HCT116 (cell line): ENCODE data around the gene NFE2L3. TPM values are rescaled to one million over a fixed set of nuclear protein-coding genes. Genes with fewer than 3 reads are reported as not detected.
"Not testable (repeated sequence)": the region's sequence is repeated elsewhere in the genome, so short reads cannot be mapped to it uniquely, and the experiment has no call there.

Experiments used
- ATAC-seq: fragments of 200-7000 bp; cut with Tn5 transposase; 2 replicates; pipeline ENCODE4 v1.9.1; 2020; ENCODE audit warnings: mild to moderate bottlenecking, moderate library complexity
- BruUV-seq: library from RNA; stranded (reverse); fragments of 400-500 nt; replicated peaks from 2 replicates; lab custom pipeline; 2021; lab: Mats Ljungman, UMichigan
- CTCF ChIA-PET: fragments of 300-600 bp; sonication (Branson Sonifier 250); formaldehyde crosslinking; loops from one replicate; lab custom pipeline; 2021; ENCODE audit warnings: antibody characterized with exemption; lab: Charles Lee
- POLR2A ChIA-PET: fragments of 300-600, 350-600 bp; sonication (Branson Sonifier 250); formaldehyde crosslinking; loops from one replicate; lab custom pipeline; 2021; ENCODE audit warnings: antibody characterized with exemption; lab: Charles Lee
- RAD21 ChIA-PET, 2 experiments: fragments of 300-600 bp; sonication (Branson Sonifier 250); formaldehyde crosslinking; loops; one replicate each; lab custom pipeline; 2023; ENCODE audit warnings: low total read pairs in 2 of 2; ENCODE audit not compliant: uncharacterized antibody in 2 of 2, unreplicated experiment in 2 of 2, low non-redundant PET in 1 of 2; lab: Charles Lee
- DNase-seq: peaks from one replicate; pipeline ENCODE4 v3.0.0-alpha.2; 2010; ENCODE audit warnings: low read depth, low spot score
- H2AFZ ChIP-seq: fragments of 200-600 bp; shearing (Covaris generic), sonication (generic); 2 replicates; pipeline ENCODE4 v1.6.1; 2017; ENCODE audit warnings: low read depth, mixed run types, mixed read lengths, antibody characterized with exemption, low read length; ENCODE audit not compliant: poor library complexity, severe bottlenecking
- H3K27ac ChIP-seq: 2 replicates; pipeline ENCODE4 v1.5.1; 2012; ENCODE audit warnings: low read depth, low read length
- H3K27me3 ChIP-seq: fragments of 200-600 bp; sonication (generic); 2 replicates; pipeline ENCODE4 v1.6.1; 2016; ENCODE audit warnings: mixed run types, low read length, mixed read lengths; ENCODE audit not compliant: insufficient read depth
- H3K36me3 ChIP-seq, 2 experiments: fragments of 200-500 bp in 1 of 2; fragments of 200-600 bp in 1 of 2; sonication (Bioruptor generic) in 1 of 2; sonication (generic) in 1 of 2; 2 replicates each; pipeline versions ENCODE4 v1.5.1 to v1.6.1; 2014 to 2016; ENCODE audit warnings: low read length in 2 of 2, inconsistent platforms in 1 of 2, mixed read lengths in 1 of 2, mixed run types in 1 of 2; ENCODE audit not compliant: insufficient read depth in 2 of 2, control insufficient read depth in 1 of 2
- H3K4me1 ChIP-seq, 2 experiments: fragments of 200-600 bp in 1 of 2; sonication (generic) in 1 of 2; 2 replicates each; pipeline versions ENCODE4 v1.5.1 to v1.6.1; 2012 to 2017; ENCODE audit warnings: low read length in 2 of 2, inconsistent platforms in 1 of 2, mild to moderate bottlenecking in 1 of 2, mixed read lengths in 1 of 2, mixed run types in 1 of 2, moderate library complexity in 1 of 2; ENCODE audit not compliant: insufficient read depth in 2 of 2, control insufficient read depth in 1 of 2
- H3K4me2 ChIP-seq: fragments of 200-600 bp; sonication (generic); 2 replicates; pipeline ENCODE4 v1.6.1; 2017; ENCODE audit warnings: mixed run types, low read length, mixed read lengths
- H3K4me3 ChIP-seq, 2 experiments: fragments of 200-600 bp in 1 of 2; sonication (generic) in 1 of 2; replicated peaks in 1 of 2; 2 replicates each; pipeline ENCODE4 v1.5.1; 2011 to 2016; ENCODE audit warnings: low read length in 2 of 2, control low read depth in 1 of 2, low read depth in 1 of 2, mild to moderate bottlenecking in 1 of 2, mixed read lengths in 1 of 2, mixed run types in 1 of 2
- H3K79me2 ChIP-seq: fragments of 200-600 bp; sonication (generic); 2 replicates; pipeline ENCODE4 v1.6.1; 2017; ENCODE audit warnings: mild to moderate bottlenecking, mixed run types, low read length, moderate library complexity, mixed read lengths; ENCODE audit not compliant: insufficient read depth
- H3K9ac ChIP-seq: fragments of 200-600 bp; sonication (generic); 2 replicates; pipeline ENCODE4 v1.6.1; 2016; ENCODE audit warnings: low read length, mixed read lengths
- H3K9me2 ChIP-seq: fragments of 200-600 bp; sonication (generic), shearing (Covaris generic); 2 replicates; pipeline ENCODE4 v1.6.1; 2017; ENCODE audit warnings: mixed run types, mild to moderate bottlenecking, moderate library complexity; ENCODE audit not compliant: insufficient read depth
- H3K9me3 ChIP-seq, 2 experiments: fragments of 200-500 bp in 1 of 2; fragments of 200-600 bp in 1 of 2; sonication (Bioruptor generic) in 1 of 2; sonication (generic) in 1 of 2; 2 replicates each; pipeline ENCODE4 v1.6.1; 2014 to 2017; ENCODE audit warnings: low read length in 2 of 2, mixed read lengths in 2 of 2, inconsistent platforms in 1 of 2, low read depth in 1 of 2, mild to moderate bottlenecking in 1 of 2, mixed run types in 1 of 2, moderate library complexity in 1 of 2; ENCODE audit not compliant: control insufficient read depth in 1 of 2, insufficient read depth in 1 of 2
- H4K20me1 ChIP-seq: fragments of 200-600 bp; sonication (generic), shearing (Covaris generic); 2 replicates; pipeline ENCODE4 v1.6.1; 2017; ENCODE audit warnings: mixed run types, mild to moderate bottlenecking, moderate library complexity; ENCODE audit not compliant: insufficient read depth
- ATF3 ChIP-seq: IDR thresholded peaks from 2 replicates; pipeline ENCODE4 v1.6.1; 2012
- EGR1 ChIP-seq: IDR thresholded peaks from 2 replicates; pipeline ENCODE4 v1.6.1; 2012; ENCODE audit warnings: low read depth
- ELF1 ChIP-seq: IDR thresholded peaks from 2 replicates; pipeline ENCODE4 v1.6.1; 2012; ENCODE audit warnings: low read depth, borderline replicate concordance
- EZH2 ChIP-seq: fragments of 200-600 bp; sonication (generic); IDR thresholded peaks from 2 replicates; pipeline ENCODE4 v1.6.1; 2017; ENCODE audit warnings: antibody characterized with exemption, mixed run types
- JUND ChIP-seq: IDR thresholded peaks from 2 replicates; pipeline ENCODE4 v1.6.1; 2012
- POLR2AphosphoS5 ChIP-seq: IDR thresholded peaks from 2 replicates; pipeline ENCODE4 v1.6.1; 2011; ENCODE audit warnings: mild to moderate bottlenecking, low read depth, low read length, moderate library complexity
- REST ChIP-seq: IDR thresholded peaks from 2 replicates; pipeline ENCODE4 v1.6.1; 2012; ENCODE audit warnings: low read depth
- SP1 ChIP-seq: IDR thresholded peaks from 2 replicates; pipeline ENCODE4 v1.6.1; 2012; ENCODE audit warnings: low read depth
- SRF ChIP-seq: IDR thresholded peaks from 2 replicates; pipeline ENCODE4 v1.6.1; 2012; ENCODE audit warnings: low read depth
- YY1 ChIP-seq: IDR thresholded peaks from 2 replicates; pipeline ENCODE4 v1.6.1; 2011; ENCODE audit warnings: low read length, low read depth, moderate library complexity, mild to moderate bottlenecking; ENCODE audit not compliant: insufficient replicate concordance; ENCODE audit errors: extremely low read depth
- ZFX ChIP-seq: fragments of 450-650 bp; IDR thresholded peaks from 2 replicates; pipeline ENCODE4 v1.6.1; 2017
- ZNF274 ChIP-seq: fragments of 200-500 bp; sonication (Bioruptor generic); IDR thresholded peaks from 2 replicates; pipeline ENCODE4 v1.6.1; 2014; ENCODE audit warnings: mild to moderate bottlenecking, low read depth, low read length, inconsistent platforms
- intact Hi-C: fragments of 100-400 bp; cut with micrococcal nuclease; formaldehyde crosslinking; loops from 2 replicates; pipeline ENCODE4 v1.10.0; 2022
- total RNA-seq: library from RNA; stranded (reverse); gene quantifications from one replicate; pipeline ENCODE4 v1.2.1, GENCODE V29; 2021; ENCODE audit not compliant: unreplicated experiment
- TF ChIP-seq, protein P1 (sequence below): IDR thresholded peaks from 2 replicates; pipeline ENCODE4 v1.6.1; 2011; ENCODE audit warnings: mild to moderate bottlenecking, low read length, moderate library complexity; ENCODE audit not compliant: insufficient replicate concordance; ENCODE audit errors: extremely low read depth
- TF ChIP-seq, protein P2 (sequence below): IDR thresholded peaks from 2 replicates; pipeline ENCODE4 v1.6.1; 2012

NFE2L3 gene
- total RNA-seq, 1 experiment from 2014 or later, result 27.0 TPM

- Histone ChIP-seq H3K9me2 (no peaks in the 10 kb centered on the region), H2AFZ (no peak overlapping the region), H3K36me3 (no peaks in the 10 kb centered on the region), H3K27me3 (no peaks in the 10 kb centered on the region), H3K4me1 (peaks cover 2 to 14% of the 10 kb centered on the region in 2 experiments; a peak in 2 of 4 replicates)
- DNase-seq (no peak), ATAC-seq (no peak)
- intact Hi-C loops, result no loop called here
- ChIA-PET RAD21 (no interaction called here), POLR2A (no interaction called here)
- BruUV-seq, result no TSS peak
- TF ChIP-seq ELF1, result no peak
- no peak for TF ChIP-seq EGR1
- TF ChIP-seq SRF, result no peak
- TF ChIP-seq JUND, result no peak
- TF ChIP-seq REST, result no peak
- TF ChIP-seq SP1, result no peak
- TF ChIP-seq, protein P1, sequence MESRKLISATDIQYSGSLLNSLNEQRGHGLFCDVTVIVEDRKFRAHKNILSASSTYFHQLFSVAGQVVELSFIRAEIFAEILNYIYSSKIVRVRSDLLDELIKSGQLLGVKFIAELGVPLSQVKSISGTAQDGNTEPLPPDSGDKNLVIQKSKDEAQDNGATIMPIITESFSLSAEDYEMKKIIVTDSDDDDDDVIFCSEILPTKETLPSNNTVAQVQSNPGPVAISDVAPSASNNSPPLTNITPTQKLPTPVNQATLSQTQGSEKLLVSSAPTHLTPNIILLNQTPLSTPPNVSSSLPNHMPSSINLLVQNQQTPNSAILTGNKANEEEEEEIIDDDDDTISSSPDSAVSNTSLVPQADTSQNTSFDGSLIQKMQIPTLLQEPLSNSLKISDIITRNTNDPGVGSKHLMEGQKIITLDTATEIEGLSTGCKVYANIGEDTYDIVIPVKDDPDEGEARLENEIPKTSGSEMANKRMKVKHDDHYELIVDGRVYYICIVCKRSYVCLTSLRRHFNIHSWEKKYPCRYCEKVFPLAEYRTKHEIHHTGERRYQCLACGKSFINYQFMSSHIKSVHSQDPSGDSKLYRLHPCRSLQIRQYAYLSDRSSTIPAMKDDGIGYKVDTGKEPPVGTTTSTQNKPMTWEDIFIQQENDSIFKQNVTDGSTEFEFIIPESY, result no peak
- no peak for TF ChIP-seq EZH2
- no peak for TF ChIP-seq POLR2AphosphoS5
- TF ChIP-seq ZNF274, result no peak
- no peak for TF ChIP-seq ATF3
- TF ChIP-seq YY1, result no peak
- TF ChIP-seq, protein P2, sequence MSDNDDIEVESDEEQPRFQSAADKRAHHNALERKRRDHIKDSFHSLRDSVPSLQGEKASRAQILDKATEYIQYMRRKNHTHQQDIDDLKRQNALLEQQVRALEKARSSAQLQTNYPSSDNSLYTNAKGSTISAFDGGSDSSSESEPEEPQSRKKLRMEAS, result no peak
- TF ChIP-seq ZFX, result no peak
- TF ChIP-seq, all 23 proteins: peak for 0
- H3K27ac ChIP-seq, result no peak overlapping the region
- no peak overlapping the region for H3K4me3 ChIP-seq
- no peaks in the 10 kb centered on the region for H4K20me1 ChIP-seq
- no peak overlapping the region for H3K9ac ChIP-seq
- no peaks in the 10 kb centered on the region for H3K9me3 ChIP-seq
- no peak overlapping the region for H3K4me2 ChIP-seq
- peaks cover 44% of the 10 kb centered on the region for H3K79me2 ChIP-seq
- CTCF ChIA-PET, result no interaction called here
Measured at GRCh38 chr7:26162431-26162830, 10.4 kb downstream of the NFE2L3 start.

DNA sequence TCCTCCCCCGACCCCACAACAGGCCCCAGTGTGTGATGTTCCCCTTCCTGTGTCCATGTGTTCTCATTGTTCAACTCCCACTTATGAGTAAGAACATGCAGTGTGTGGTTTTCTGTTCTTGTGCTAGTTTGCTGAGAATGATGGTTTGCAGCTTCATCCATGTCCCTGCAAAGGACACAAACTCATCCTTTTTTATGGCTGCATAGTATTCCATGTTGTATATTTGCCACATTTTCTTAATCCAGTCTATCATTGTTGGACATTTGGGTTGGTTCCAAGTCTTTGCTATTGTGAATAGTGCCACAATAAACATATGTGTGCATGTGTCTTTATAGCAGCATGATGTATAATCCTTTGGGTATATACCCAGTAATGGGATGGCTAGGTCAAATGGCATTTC, 11.8 kb downstream of the NFE2L3 start:
- BruUV-seq, H3K4me2 ChIP-seq, H2AFZ ChIP-seq, H4K20me1 ChIP-seq, H3K9me3 ChIP-seq, CTCF ChIA-PET, H3K9ac ChIP-seq, H3K27me3 ChIP-seq, H3K9me2 ChIP-seq, H3K4me3 ChIP-seq, POLR2A ChIA-PET, ATAC-seq, H3K36me3 ChIP-seq, H3K27ac ChIP-seq, DNase-seq, intact Hi-C loops, RAD21 ChIA-PET: not testable (repeated sequence)
- Histone ChIP-seq H3K4me1 (peaks cover 3 to 10% of the 10 kb centered on the region in 2 experiments; a peak in 3 of 4 replicates), H3K79me2 (peaks cover 31% of the 10 kb centered on the region; the same call in 1 of the 2 replicates)
